ENCODE measurements around the gene PCLO.

The PCLO gene

DNA sequence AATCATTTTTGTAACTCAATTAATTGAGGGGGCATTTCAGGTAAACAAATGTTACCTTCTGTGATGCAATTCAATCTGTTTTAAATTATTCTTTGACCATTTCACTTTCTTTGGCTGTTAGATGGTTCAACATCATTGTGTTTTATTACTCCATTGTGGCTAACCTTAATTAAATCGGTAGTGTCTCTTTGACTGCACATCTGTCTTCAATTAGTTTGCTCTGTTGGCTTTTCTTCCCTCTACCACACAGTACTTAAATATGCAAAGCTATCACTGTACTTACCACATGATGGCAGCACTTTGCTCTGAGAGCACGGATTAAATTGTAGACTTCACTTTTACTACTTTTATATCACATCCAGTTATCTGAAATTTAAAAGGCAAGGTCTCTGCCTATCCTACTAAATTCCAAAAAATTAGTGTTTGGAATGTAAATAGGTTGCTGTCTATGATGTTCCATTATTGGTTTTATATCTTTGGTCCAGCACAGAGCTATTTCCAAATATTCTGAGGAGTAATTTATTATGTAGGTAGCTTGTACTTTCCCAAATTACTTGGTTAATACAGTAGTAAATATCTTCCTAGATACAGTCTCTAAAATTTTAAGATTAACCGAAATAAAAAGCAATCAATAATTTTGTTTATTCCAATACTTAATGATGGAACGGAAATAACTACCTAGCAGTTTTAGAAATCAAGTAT is 352.0 kb downstream of the PCLO start:
- peak; percentile 82 for DNase-seq

DNA sequence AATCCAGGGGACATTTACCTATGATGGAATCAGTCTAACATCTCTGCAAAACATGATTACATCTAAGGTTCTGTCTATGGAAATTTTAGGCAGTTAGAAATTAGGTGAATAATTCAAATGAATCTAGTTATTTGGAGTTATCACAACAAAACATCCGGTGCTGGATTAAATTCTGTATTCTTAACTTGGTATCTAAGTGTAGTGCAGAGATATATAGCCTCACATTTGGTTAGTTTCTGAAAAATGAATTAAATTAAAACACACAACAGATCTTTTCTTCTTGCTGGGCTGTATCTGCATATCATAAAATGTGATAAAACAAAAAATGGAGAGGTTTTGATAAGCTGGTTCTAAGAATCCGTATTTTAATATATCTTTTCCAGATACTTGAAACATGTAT is 354.1 kb downstream of the PCLO start:
- no peak for DNase-seq

DNA sequence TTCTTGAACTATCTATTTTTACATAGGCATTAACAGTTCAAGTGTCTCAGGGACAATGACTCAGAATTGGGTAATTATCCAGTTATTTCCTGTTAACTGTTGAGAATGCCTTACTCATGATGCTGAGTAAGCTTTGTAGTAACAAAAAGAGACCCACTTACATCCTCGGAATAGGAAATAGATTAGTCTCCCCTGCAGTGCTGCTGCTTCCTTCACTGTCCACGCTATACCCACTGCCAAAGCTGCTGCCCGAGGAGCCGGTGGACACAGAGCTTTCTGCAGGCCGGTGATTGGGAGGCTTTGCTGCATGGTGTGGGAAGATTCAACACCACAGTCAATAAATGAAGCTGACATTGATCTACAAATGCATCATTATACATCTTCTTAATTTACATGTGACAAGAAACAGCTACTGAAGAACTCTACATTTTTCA is 357.1 kb downstream of the PCLO start:
- DNase-seq = peak; percentile 94

DNA sequence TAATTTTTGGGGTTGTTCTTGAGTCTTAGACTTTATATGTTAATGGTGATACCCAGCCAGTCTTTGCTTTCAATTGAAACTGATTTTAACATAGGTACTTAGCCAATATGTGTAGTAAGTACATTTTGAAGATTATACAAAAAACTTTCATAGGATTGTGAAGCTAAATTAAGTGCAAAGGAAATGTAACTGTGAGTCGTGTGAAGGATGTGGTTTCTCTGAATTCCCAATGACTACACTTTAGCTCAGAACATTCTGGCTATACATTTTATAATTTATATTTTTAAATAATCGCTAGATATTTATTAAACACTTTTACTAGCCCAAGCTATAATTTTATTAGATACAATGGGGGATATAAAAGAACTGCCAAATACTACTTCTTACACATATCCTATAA is 359.3 kb downstream of the PCLO start:
- DNase-seq = no peak

DNA sequence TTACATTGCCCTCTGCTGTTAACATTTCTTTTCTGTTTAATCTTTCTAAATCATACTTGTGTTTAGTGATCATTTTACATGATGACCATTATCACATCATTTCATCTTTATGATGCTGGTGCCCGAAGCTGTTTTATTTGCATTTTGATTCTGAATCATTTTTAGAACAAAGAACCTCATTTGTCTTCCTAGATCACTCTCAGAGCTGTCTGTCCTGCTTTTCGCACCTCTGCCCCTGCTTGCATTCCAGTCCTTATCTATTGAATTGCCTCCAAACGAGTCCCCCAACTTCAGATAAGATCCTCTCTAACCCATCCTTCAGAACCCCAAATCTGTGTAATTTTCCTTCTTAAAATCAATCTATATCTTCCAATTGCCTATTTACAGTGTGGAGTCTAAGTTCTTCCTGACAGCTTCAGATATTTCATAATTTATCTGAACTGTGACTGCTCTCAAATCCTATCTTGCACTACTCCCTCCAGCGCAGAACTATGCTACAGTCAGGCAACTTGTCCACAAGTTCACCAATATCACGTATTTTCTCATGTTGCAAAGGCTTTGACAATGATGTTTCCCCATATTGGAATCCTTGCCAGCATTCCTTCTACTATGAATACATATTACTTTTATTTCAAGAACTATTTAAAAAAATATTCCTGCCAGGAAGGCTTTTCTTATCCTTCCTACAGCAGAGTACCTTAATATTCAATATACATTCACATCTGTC is 372.6 kb downstream of the PCLO start:
- no peak for DNase-seq

DNA sequence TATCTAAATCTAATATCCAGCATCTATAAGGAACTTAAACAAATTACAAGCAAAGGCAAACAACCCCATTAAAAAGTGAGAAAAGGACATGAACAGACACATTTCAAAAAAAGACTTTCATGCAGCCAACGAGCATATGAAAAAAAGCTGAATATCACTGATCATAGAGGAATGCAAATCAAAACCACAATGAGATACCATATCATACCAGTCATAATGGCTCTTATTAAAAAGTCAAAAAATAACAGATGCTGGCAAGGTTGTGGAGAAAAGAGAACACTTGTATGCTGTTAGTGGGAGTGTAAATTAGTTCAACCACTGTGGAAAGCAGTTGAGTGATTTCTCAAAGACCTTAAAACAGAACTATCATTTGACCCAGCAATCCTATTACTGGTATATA is 384.7 kb downstream of the PCLO start:
- DNase-seq = no peak

DNA sequence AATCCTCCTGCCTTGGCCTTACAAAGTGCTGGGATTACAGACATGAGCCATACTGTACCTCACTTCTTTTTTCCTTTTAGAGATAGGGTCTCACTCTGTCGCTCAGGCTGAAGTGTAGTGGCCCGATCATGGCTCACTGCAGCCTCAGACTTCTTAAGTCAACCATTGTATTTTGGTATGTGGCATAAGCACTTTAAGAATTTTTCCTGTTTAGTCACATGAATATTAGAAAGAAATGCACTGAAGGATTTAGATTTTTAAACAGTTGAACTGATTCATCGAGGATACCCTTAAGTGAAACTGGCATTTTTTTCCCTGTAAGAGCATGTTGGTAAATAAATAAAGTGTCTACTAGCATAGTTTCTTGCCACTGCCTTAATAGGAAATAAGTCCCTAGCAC is 399.8 kb downstream of the PCLO start:
- no peak for DNase-seq

DNA sequence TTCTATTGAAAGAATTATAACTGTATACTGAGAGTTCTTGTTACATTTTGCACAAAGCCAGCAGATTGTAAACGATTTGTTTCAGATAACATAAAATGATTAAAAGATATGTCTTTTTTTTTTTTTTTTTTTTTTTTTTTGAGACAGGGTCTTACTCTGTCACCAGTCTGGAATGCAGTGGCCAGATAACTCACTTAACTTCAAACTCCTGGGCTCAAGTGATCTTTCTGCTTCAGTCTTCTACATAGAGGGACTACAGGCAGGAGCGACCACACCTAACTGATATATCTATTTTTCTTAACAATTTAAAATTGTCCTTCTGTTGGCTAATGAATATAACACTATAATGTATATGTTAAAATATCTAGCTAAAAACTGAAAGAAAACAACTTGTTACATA is 401.9 kb downstream of the PCLO start:
- no peak for DNase-seq

DNA sequence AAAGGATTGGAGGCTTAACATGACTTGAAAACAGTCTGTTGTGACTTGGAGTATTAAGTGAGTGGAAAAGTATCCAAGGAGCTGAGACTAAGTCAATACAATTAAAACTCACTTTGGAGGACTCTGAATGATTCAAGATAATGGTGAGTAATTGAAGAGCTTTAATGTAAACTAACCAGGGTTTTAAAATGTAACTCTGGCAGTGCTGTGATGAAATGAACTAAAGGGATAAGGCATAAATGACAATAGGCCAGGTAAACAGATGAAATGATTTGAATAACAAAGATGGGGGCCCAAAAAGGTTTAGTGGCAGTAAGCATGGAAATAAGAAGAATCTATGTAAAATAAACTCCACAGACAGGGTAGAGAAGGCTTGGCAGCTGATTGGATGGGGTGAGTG is 402.6 kb downstream of the PCLO start:
- no peak for DNase-seq

DNA sequence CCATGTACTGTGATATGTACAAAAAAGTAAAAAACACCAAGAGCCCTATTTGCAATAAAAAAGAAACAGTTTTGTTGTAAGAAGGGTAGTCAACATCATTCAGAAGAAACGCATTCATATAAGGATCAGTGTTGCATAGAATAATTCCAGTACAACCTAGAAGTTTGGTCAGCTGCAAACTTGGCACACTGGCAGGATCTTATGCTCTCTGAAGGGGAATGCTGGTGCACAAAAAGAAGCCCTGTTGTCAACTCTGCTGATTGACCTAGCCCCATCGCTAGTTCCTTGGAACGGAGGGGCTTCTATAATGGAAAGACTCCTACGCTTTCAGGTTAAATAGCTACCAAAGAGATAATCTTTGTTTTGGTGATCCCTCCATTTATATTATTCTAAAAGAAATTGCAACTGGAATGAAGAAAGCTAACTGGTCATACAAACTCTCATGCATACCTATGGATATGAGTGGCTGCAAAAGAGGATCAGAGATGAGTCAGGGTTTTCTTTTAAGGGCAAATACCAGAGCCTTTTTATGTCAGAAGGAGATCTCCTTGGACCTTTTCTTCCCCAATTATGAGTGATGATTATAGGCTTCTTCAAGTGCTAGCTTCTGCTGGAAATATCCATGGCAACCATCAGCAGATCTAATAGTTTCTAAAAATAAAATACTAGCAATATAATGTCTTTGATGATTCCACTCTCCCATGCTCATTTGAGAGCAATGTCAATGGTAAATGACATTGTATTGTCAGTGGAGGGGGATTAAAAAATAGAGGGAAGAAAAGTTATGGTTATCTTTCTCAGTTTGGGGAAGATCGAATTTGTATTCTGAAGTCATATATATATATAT is 406.8 kb downstream of the PCLO start:
- no peak for DNase-seq

DNA sequence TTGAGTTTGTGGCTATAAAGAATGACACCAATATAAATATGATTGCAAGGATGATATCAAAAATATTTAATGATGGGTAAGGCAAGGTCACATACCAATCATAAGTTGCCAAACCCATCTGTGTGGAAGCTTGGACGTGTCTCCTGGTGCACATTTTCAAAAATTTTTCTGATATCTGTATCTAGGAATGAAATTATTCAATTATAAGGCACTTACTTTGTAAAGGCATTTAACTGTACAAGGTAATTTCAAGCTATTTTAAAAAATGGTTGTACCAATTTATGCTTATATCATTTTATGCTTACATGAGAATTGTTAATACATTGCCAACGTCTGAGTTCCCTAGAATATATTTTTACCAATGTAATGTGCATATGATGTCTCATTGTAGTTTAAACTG is 412.7 kb downstream of the PCLO start:
- DNase-seq = no peak

DNA sequence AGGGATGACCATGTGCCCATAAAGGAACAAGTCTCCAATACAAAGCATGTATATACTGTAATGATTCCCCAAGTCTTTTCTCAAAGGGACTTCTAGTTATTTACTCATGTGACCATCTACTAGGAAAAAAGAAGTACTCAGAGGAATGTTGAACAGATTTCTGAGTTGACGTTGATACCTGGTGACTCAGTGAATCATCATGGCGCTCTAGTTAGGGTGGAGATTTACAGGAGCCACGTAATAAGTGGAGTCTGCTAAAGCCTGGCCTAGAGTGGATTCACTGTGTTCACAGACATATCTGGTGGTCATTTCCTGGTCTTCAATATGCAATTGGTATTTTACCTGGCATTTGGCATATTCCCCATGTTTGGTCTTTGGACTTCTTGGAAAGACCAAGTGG is 416.9 kb downstream of the PCLO start:
- DNase-seq = no peak

DNA sequence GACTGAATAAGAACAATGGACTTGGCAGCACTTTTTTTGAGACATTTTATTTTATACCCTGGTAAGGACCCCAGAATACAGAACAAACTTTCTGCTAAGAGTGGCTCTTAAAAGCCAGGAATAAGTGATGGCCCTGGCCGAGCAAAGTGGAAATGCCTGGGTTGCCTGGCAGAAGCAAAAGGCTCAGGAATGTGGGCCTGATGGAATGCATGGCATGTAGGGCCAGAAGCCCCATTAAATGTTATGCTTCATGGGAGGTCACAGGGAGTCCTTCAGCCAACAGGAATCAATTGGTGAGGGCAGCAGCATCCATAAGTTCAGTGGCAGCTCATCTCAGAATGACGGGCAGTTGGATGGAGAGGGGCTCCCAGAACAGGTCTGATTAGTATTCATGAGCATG is 417.6 kb downstream of the PCLO start:
- DNase-seq = no peak

DNA sequence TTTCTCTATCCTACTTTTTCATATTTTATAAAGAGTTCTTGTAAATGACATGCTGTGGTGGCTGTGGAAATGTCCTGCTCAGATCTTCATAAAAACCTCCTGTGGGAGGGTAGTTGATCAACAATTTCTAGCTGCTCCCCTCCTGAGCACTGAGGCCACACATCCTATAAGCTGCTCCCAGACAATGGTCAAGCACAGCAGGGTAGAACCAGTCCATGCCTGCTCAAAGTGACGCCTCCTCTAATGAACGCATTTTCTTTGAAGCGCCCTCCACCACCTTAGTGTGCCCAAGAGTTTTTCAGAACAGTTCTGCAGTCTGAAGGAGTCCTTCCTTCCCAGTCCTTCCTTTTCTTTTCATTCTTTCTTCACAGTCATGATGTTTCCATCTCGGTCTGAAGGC is 420.5 kb downstream of the PCLO start:
- DNase-seq = no peak

DNA sequence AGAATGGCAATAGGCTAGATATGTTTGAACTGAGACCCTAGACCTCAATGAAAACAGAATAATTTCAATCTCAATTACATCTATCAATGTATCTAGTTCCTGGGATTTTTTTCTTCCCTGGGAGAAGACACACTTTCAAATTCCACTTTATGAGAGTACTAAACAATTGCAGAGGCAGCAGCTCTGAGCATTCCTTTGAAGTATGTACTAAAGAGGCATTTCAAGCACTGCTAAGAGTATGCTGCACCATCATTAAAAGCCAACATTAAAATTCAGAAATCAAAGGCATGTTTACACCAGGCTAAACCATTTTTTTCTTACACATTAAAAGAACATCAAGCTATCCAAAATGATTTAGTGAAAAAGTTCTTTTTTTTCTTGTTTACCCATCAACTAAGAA is 421.2 kb downstream of the PCLO start:
- DNase-seq = no peak

DNA sequence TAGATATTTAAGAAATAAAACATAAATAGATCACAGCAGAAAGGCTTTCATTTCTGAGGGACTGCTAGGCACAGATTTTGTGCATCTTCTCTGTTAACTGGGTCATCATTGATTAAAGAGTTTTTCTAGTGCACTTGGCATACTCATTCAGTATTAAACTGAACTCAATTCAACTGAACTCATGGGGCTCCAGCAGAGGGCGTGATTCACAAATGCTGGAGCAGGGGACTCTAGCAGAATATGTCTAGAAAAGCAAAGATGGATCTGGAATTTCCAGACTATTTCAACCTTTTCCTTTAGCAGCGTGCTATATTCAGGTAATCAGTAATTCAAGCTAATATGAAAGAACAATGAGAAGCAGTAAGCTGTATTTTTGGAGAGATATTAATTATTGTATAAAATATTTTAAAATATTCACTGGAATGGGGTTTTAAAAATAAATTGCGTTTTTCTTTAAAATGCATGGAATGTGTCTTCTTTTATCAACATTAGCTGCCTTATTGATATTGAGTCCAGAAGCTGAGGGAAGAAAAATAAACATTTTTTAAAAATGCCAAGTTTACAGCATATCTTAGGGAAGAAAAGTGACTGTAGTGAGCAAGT is 422.3 kb downstream of the PCLO start:
- DNase-seq = peak; percentile 88

DNA sequence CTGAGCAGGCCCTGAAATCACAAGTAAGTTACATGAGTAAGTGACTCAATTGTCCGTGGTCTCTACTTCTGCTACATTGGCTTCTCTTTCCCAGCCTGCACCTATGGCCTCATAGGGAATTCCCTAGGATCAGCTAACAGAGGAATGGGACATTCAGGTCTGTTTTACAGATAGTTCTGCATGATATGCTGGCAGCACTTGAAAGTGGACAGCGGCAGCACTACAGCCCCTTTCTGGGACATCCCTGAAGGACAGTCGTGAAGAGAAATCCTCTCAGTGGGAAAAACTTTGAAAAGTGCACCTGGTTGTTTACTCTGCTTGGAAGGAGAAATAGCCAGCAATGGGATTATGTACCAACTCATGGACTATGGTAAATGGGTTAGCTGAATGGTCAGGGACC is 426.1 kb downstream of the PCLO start:
- DNase-seq = no peak

DNA sequence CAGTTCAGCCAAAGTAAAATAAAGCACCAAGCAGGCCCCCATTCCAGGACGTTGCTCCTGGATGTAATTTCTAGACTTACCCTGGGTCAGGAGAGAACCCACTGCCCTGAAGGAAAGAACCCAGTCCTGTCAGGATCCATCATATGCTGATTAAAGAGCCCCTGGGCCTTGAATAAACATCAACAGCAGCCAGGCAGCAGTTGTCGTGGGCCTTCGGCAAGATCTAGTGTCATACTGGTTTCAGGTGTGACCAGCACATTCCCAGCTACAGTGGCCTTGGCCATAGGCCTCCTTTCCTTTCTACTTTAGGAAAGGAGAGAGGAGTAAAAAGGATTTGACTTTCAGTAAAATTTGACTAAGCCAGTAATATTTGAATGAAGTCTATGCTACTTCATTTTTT is 430.0 kb downstream of the PCLO start:
- DNase-seq = no peak

DNA sequence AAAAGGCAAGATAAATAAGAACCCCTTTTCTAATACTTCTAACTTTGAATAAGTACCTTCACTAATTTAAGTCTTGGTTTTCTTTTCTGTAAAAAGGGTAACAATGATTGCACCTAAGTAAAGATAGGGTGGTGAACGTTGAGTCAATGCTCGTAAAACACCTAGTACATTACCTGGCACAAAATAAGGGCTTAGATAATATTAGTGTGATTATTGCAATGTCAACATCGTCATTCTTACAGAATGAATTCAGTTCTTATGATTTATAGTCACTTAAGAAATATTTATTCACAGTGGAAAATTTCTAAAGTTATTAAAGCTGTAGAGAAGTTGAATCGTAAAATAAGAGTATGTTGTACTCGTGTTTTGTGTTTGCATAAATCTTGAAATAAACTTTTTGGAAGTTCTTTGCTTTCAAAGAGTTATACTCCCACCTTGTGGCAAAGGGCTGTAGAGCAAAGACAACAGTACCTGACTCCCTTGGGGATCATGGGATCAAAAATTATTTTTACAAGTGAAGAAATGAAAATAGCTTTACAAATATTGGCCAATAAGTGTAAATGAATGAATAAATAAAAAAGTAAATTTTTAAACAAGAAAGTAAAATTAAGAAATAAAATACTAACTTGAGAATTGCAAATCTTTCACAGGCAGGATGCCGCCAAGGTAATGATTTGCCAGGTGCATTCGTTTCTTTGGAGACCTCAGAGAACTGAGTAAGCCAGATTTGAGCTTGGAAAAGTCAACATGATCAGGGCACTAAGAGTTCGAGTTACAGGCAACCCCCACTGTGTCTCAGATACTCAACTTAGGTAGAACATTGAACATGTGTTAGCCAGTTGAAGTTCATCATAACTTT is 433.3 kb downstream of the PCLO start:
- peak; percentile 77 for DNase-seq

DNA sequence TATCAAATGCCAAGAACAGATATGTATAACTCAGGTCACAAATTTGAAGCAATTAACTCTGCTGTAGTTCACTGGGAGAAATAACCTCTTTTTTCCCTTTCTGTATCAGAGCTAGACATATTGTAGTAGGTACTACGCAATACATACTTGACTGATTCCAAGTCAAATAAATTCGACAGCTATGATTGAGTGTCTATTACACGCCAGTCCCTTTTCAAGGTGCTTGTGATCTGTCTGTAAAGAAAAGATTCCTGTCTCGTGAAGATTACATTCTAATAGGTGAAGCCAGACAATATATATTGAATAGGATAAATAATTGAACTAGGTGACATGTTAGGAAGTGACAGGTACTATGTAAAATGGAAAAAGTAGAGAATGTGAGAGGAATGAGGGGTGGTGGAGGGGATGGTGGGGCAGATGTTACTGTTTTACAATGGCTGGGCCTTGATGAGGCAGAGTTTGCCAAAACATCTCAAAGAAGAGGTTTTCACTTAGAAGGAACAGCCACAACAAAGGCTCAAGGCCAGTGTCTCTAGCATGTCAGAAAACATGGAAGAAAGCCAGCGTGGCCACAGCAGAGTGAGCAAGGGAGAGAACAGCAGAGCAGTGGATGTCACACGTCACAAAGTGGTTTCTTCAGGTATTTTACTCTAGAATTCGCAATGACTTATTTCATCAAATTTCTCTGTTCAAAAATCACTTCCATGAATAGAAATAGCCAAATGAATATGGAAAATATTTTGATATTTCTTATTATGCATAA is 436.5 kb downstream of the PCLO start:
- no peak for DNase-seq

DNA sequence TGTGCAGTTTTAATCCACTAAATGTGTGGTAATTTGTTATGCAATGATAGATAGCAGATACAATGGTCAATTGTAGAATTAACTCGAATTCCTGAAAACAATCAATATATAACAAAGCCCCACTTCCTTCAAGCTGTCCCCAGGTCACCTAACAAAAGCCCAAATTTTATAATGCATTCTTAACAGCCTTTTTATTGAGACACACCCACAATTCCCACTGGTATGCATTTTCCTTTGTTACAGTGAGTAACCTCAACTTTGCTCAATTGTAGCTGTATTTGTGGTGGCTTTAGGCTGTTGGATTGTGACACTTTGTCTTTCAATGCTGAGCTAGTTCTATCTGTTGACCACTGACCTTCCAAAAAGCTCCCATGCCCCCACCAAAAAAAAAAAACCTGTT is 439.3 kb downstream of the PCLO start:
- no peak for DNase-seq

DNA sequence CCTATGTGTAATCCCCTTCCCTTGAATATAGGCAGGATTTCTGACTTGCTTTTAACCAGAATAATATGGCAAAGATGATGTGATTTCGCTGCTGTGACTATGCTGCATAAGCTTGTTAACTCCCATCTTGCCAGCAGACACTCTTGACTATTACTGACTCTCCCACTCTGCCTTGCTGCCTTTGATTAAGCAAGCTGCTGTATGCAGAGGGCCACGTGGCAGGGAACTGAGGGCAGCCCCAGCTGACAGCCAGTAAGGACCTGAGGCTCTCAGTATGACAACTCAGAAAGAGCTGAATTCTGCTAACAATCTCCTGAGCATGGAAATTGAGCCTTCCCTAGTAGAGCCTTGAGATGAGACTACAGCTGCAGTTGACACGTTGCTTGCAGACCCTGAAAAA is 439.7 kb downstream of the PCLO start:
- peak; percentile 15 for DNase-seq
